ENCODE measurements around the gene NFKB2.

NFKB2 gene

GRCh38 chr10:102358712-102359382 lies 36.7 kb upstream of the NFKB2 start:
- Histone ChIP-seq H2AFZ (ENCODE audit: low read depth) (no peak overlapping the region), H3K4me3 (IDR thresholded peaks at IDR 0.05; ENCODE audit: insufficient read depth, low read depth, low read length) (no peak overlapping the region), H3K9ac (no peak overlapping the region), H3K27ac (no peak overlapping the region), H3K27me3 (ENCODE audit: insufficient read depth, low read depth) (no peaks in the 10 kb centered on the region), H3K79me2 (ENCODE audit: insufficient read depth, low read depth) (no peaks in the 10 kb centered on the region), H3K36me3 (ENCODE audit: insufficient read depth) (no peaks in the 10 kb centered on the region; the same call in 1 of the 2 replicates), H3K4me1 (ENCODE audit: low read depth, poor library complexity, severe bottlenecking) (no peaks in the 10 kb centered on the region), H3K4me2 (no peak overlapping the region), H4K20me1 (ENCODE audit: insufficient read depth) (no peaks in the 10 kb centered on the region)
- no peak for TF ChIP-seq CTCF (conservative IDR thresholded peaks at IDR 0.05; ENCODE audit: low read depth, low read length)

GRCh38 chr10:102367441-102367840 lies 28.1 kb upstream of the NFKB2 start:
- peaks cover 4% of the 10 kb centered on the region; the same call in 1 of the 2 replicates for H3K36me3 ChIP-seq (ENCODE audit: insufficient read depth)
- no peak overlapping the region for H3K9ac ChIP-seq
- H3K27me3 ChIP-seq (ENCODE audit: insufficient read depth, low read depth), result no peaks in the 10 kb centered on the region
- H2AFZ ChIP-seq (ENCODE audit: low read depth), result no peak overlapping the region
- no peaks in the 10 kb centered on the region for H3K79me2 ChIP-seq (ENCODE audit: insufficient read depth, low read depth)
- H3K4me1 ChIP-seq (ENCODE audit: low read depth, poor library complexity, severe bottlenecking), result no peaks in the 10 kb centered on the region
- H3K4me2 ChIP-seq, result no peak overlapping the region
- no peak overlapping the region for H3K4me3 ChIP-seq (IDR thresholded peaks at IDR 0.05; ENCODE audit: insufficient read depth, low read depth, low read length)
- H4K20me1 ChIP-seq (ENCODE audit: insufficient read depth), result no peaks in the 10 kb centered on the region
- TF ChIP-seq CTCF (conservative IDR thresholded peaks at IDR 0.05; ENCODE audit: low read depth, low read length), result no peak
- no peak overlapping the region for H3K27ac ChIP-seq

GRCh38 chr10:102368077-102368476 lies 27.4 kb upstream of the NFKB2 start:
- no peaks in the 10 kb centered on the region for H3K4me1 ChIP-seq (ENCODE audit: low read depth, poor library complexity, severe bottlenecking)
- H3K4me2 ChIP-seq, result no peak overlapping the region
- no peak overlapping the region for H3K9ac ChIP-seq
- no peaks in the 10 kb centered on the region for H3K27me3 ChIP-seq (ENCODE audit: insufficient read depth, low read depth)
- no peak for TF ChIP-seq CTCF (conservative IDR thresholded peaks at IDR 0.05; ENCODE audit: low read depth, low read length)
- no peaks in the 10 kb centered on the region for H4K20me1 ChIP-seq (ENCODE audit: insufficient read depth)
- no peak overlapping the region for H3K27ac ChIP-seq
- H3K4me3 ChIP-seq (IDR thresholded peaks at IDR 0.05; ENCODE audit: insufficient read depth, low read depth, low read length), result no peak overlapping the region
- peaks cover 4% of the 10 kb centered on the region; the same call in 1 of the 2 replicates for H3K36me3 ChIP-seq (ENCODE audit: insufficient read depth)
- H3K79me2 ChIP-seq (ENCODE audit: insufficient read depth, low read depth), result no peaks in the 10 kb centered on the region
- no peak overlapping the region for H2AFZ ChIP-seq (ENCODE audit: low read depth)

- H3K4me3 ChIP-seq (IDR thresholded peaks at IDR 0.05; ENCODE audit: insufficient read depth, low read depth, low read length), result no peak overlapping the region
- no peak overlapping the region for H3K9ac ChIP-seq
- no peaks in the 10 kb centered on the region for H4K20me1 ChIP-seq (ENCODE audit: insufficient read depth)
- H3K27me3 ChIP-seq (ENCODE audit: insufficient read depth, low read depth), result no peaks in the 10 kb centered on the region
- H2AFZ ChIP-seq (ENCODE audit: low read depth), result no peak overlapping the region
- H3K36me3 ChIP-seq (ENCODE audit: insufficient read depth), result no peaks in the 10 kb centered on the region; the same call in 1 of the 2 replicates
- TF ChIP-seq CTCF (conservative IDR thresholded peaks at IDR 0.05; ENCODE audit: low read depth, low read length), result no peak
- no peak overlapping the region for H3K4me2 ChIP-seq
- H3K79me2 ChIP-seq (ENCODE audit: insufficient read depth, low read depth), result no peaks in the 10 kb centered on the region
- H3K4me1 ChIP-seq (ENCODE audit: low read depth, poor library complexity, severe bottlenecking), result no peaks in the 10 kb centered on the region
- no peak overlapping the region for H3K27ac ChIP-seq
These were observed 24.2 kb upstream of the NFKB2 start for GRCh38 chr10:102371295-102371694.
